ENCODE results near the gene JAM3.

- no peak for TF ChIP-seq CTCF (IDR thresholded peaks at IDR 0.05; ENCODE audit: insufficient read depth, low read length, poor library complexity, severe bottlenecking)
- TF ChIP-seq EZH2phosphoT487 (conservative IDR thresholded peaks at IDR 0.05; ENCODE audit: low read length), result no peak
These were observed 36.8 kb upstream of the JAM3 start for GRCh38 chr11:134032043-134032442.

All from SU-DHL-6 (cell line).